Right lobe of liver (tissue), 6 donors: Measurements from ENCODE around the gene INTS1. TPM values are rescaled to one million over a fixed set of nuclear protein-coding genes. Genes with fewer than 3 reads are reported as not detected.

Experiments used
- ATAC-seq, 4 donors: fragments of 200-7000 bp; cut with Tn5 transposase; one replicate each; pipeline ENCODE4 v1.9.1; 2020; ENCODE audit warnings: mild to moderate bottlenecking in 4 of 4, moderate library complexity in 4 of 4
- DNase-seq, 3 donors: peaks; one replicate each; pipeline ENCODE4 v3.0.0-alpha.2; 2020
- H3K27ac ChIP-seq, 3 donors: fragments of 200-600 bp; one replicate each; pipeline ENCODE4 v1.8.0; 2022
- H3K27me3 ChIP-seq, 2 donors: fragments of 200-600 bp; one replicate each; pipeline ENCODE4 v1.8.0; 2022
- H3K36me3 ChIP-seq, 4 donors: fragments of 200-600 bp; sonication (generic) in 1 of 4; one replicate each; pipeline versions ENCODE4 v1.5.1 to v1.8.0; 2017 to 2022; ENCODE audit warnings: control low read depth in 1 of 4
- H3K4me1 ChIP-seq, 4 donors: fragments of 200-600 bp; sonication (generic) in 1 of 4; one replicate each; pipeline versions ENCODE4 v1.5.1 to v1.8.0; 2017 to 2022; ENCODE audit warnings: control low read depth in 1 of 4
- H3K4me3 ChIP-seq, 3 donors: fragments of 200-600 bp; one replicate each; pipeline ENCODE4 v1.8.0; 2022
- H3K9me3 ChIP-seq, 4 donors: fragments of 200-600 bp; sonication (generic) in 1 of 4; one replicate each; pipeline versions ENCODE4 v1.5.1 to v1.8.0; 2017 to 2022; ENCODE audit warnings: control low read depth in 1 of 4
- POLR2A ChIP-seq: fragments of 450-650 bp; IDR thresholded peaks from one replicate; pipeline ENCODE4 v1.6.1; 2017; ENCODE audit warnings: antibody characterized with exemption, mild to moderate bottlenecking
- WGBS: methylation state at CpG from one replicate; pipeline ENCODE4 v1.1.6; 2018; ENCODE audit warnings: low coverage, low lambda C conversion rate; ENCODE audit not compliant: insufficient coverage; ENCODE audit errors: missing lambda C conversion rate; 5-methylcytosine and 5-hydroxymethylcytosine counted together
- intact Hi-C, 2 donors: fragments of 100-400 bp; cut with DNase I; formaldehyde crosslinking; loops; one replicate each; pipeline versions ENCODE4 v1.11.2 to v1.14.1; 2022
- long read RNA-seq: library from polyadenylated mRNA; unstranded; transcript quantifications from one replicate; pipeline ENCODE4 v2.0.0, GENCODE V29; 2019
- total RNA-seq, 6 experiments: library from RNA; depleted of rRNA in 2 of 6; stranded (reverse); fragments of >200 nt in 2 of 6; fragmentation: NEBNext Ultra II Directional in 3 of 6; extraction: Animal tissue kit (Norgen Biotek cat#: 25700) in 3 of 6; gene quantifications; one replicate each; pipeline versions ENCODE4 v1.1.0 to v1.2.4, GENCODE V29; 2016 to 2023
- TF ChIP-seq, protein P1 (sequence below), 4 donors: fragments of 200-600 bp in 3 of 4; fragments of 450-650 bp in 1 of 4; IDR thresholded peaks; one replicate each; pipeline versions ENCODE4 v1.5.1 to v1.8.0; 2016 to 2022; ENCODE audit warnings: antibody characterized with exemption in 4 of 4, mild to moderate bottlenecking in 2 of 4
- donor health status: DM: no; HTN: yes; CAD: no.
- donor health status: DM: no; HTN: no; CAD: no.
- donor health status: DM: no; HTN: no; CAD: no.
- donor health status: DM: no; HTN: yes; CAD: no.
- donor health status: DM: no; HTN: yes; CAD: no.

INTS1 gene, protein sequence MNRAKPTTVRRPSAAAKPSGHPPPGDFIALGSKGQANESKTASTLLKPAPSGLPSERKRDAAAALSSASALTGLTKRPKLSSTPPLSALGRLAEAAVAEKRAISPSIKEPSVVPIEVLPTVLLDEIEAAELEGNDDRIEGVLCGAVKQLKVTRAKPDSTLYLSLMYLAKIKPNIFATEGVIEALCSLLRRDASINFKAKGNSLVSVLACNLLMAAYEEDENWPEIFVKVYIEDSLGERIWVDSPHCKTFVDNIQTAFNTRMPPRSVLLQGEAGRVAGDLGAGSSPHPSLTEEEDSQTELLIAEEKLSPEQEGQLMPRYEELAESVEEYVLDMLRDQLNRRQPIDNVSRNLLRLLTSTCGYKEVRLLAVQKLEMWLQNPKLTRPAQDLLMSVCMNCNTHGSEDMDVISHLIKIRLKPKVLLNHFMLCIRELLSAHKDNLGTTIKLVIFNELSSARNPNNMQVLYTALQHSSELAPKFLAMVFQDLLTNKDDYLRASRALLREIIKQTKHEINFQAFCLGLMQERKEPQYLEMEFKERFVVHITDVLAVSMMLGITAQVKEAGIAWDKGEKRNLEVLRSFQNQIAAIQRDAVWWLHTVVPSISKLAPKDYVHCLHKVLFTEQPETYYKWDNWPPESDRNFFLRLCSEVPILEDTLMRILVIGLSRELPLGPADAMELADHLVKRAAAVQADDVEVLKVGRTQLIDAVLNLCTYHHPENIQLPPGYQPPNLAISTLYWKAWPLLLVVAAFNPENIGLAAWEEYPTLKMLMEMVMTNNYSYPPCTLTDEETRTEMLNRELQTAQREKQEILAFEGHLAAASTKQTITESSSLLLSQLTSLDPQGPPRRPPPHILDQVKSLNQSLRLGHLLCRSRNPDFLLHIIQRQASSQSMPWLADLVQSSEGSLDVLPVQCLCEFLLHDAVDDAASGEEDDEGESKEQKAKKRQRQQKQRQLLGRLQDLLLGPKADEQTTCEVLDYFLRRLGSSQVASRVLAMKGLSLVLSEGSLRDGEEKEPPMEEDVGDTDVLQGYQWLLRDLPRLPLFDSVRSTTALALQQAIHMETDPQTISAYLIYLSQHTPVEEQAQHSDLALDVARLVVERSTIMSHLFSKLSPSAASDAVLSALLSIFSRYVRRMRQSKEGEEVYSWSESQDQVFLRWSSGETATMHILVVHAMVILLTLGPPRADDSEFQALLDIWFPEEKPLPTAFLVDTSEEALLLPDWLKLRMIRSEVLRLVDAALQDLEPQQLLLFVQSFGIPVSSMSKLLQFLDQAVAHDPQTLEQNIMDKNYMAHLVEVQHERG (N-terminal part only)
- total RNA-seq: 10 to 100 TPM; 30.1 to 49.6 (median 41.2) TPM
- long read RNA-seq, partial matches to known transcripts: 6 of 7 reads
- long read RNA-seq, other reads (novel, unspliced or antisense): 1 of 7 reads

DNA sequence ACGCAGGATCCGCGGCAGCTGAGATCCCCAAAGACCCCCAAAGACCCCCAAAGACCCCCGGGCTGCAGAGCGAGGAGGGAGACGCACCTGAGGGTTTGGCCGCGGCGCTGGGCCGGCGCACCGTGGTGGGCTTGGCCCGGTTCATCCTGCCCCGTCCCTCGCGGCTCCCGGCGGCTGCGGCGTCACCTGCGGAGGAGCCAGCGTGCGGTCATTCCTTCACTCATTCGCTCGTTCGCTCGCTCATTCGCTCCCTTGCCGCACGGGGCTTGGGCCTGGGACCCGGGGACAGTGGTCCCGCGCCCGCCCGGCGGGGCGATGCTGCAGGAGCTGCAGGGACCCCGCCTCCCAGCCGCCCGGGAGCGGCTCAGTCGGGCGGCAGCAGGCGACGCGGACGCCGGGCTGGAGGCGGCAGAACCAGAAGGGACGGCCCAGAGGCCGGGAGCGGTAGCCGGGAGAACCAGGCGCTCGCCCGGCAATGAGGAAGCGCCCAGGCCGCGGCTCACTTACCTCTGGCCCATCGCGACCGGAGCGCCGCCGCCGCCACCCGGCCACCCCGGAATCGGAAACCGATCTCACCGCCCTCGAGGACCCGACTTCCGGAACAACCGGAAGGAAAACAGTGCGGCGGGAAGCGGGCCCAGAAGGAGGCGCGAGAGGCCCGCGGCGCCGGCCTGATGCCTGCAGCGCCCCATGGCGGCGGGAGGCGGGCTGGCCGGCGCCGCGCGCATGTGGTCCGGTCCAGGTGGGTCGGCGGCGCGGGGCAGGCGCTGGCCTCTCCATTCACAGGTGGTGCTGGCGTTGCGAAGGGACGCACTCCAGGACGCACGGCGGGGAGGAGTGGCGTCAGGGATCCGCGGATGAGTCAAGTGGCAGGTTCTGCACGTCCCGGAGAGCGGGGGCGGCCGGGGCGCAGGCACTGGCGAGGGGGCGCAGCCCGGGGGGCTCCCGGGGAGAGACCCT is at the start of gene INTS1:
Gene INTS1, minus strand, starts transcription at position 574 of the 960 bp plus-strand sequence. Its CDS starts 429 bp downstream, at position 145.
- peaks cover 0 to 15% (median 3%) of the 10 kb centered on the region in 4 donors for H3K36me3 ChIP-seq
- no peaks in the 10 kb centered on the region for H3K9me3 ChIP-seq
- ATAC-seq: peak; percentile 93 to 97 (median 94)
- no peaks in the 10 kb centered on the region for H3K27me3 ChIP-seq
- peaks cover 0 to 8% (median 3%) of the 10 kb centered on the region in 4 donors for H3K4me1 ChIP-seq
- H3K27ac ChIP-seq: peak within 1 kb of the TSS in 2 of 3 donors; percentile 40 to 46
- DNase-seq: peak; percentile 93 to 95 (median 95)
- under 1% methylated on average over 42 of the region's 118 CpGs for WGBS
- TF ChIP-seq, protein P1, sequence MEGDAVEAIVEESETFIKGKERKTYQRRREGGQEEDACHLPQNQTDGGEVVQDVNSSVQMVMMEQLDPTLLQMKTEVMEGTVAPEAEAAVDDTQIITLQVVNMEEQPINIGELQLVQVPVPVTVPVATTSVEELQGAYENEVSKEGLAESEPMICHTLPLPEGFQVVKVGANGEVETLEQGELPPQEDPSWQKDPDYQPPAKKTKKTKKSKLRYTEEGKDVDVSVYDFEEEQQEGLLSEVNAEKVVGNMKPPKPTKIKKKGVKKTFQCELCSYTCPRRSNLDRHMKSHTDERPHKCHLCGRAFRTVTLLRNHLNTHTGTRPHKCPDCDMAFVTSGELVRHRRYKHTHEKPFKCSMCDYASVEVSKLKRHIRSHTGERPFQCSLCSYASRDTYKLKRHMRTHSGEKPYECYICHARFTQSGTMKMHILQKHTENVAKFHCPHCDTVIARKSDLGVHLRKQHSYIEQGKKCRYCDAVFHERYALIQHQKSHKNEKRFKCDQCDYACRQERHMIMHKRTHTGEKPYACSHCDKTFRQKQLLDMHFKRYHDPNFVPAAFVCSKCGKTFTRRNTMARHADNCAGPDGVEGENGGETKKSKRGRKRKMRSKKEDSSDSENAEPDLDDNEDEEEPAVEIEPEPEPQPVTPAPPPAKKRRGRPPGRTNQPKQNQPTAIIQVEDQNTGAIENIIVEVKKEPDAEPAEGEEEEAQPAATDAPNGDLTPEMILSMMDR (IDR thresholded peaks at IDR 0.05): peak; percentile 91 to 98 (median 94)
- TF ChIP-seq POLR2A: peak; percentile 69
- H3K4me3 ChIP-seq: peak within 1 kb of the TSS; percentile 98 to 100 (median 100)
- intact Hi-C loops: loop anchor here in 1 of 2 donors (5.0 kb wide), 1 partner anchor 48 kb away; no protein-coding TSS in a partner anchor

DNA sequence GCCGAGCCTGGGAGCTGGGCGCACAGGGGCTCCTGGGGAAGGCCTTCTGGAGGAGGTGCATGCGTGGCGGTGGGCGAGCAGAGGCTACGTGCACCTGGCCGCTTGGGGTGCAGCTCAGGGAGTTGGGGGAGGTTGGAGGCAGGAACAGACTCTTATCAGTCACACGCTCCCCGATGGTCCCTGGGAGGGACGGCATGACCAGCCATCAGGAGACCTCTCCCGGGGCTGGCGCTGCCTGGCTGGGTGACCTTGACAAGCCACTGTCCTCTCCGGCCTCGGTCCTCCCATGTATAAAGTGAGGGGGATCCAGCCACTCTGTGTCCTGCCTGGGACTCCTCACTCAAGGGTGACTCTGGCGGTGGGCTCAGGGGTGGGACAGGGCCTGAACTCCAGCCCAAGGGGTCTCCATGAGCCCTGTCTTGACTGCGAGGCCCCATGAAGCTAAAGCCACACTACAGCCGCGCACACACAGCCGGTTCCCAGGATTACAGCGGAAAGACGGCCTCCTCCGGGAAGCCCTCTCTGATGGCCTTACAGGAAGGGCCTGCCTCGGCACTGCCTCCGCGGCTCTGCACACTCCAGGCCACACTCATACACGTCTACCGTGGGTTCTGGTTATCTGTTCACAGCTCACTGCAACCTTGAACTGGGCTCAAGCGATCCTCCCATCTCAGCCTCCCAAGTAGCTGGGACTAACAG is 49.5 kb upstream of the INTS1 start:
- ATAC-seq (no peak), DNase-seq (peak in 1 of 3 donors; percentile 19)
- Histone ChIP-seq H3K4me3 (no peak overlapping the region), H3K36me3 (no peaks in the 10 kb centered on the region), H3K4me1 (peaks cover 0 to 9% (median 0%) of the 10 kb centered on the region in 4 donors), H3K27ac (no peak overlapping the region), H3K27me3 (no peaks in the 10 kb centered on the region), H3K9me3 (no peaks in the 10 kb centered on the region)
- WGBS: 100% methylated on average over 1 of the region's 28 CpGs
- TF ChIP-seq, protein P1 (IDR thresholded peaks at IDR 0.05): no peak
- no peak for TF ChIP-seq POLR2A
- intact Hi-C loops: loop anchor here in 1 of 2 donors (5.0 kb wide), 1 partner anchor 51 kb away; the partner anchor contains the start of gene INTS1

DNA sequence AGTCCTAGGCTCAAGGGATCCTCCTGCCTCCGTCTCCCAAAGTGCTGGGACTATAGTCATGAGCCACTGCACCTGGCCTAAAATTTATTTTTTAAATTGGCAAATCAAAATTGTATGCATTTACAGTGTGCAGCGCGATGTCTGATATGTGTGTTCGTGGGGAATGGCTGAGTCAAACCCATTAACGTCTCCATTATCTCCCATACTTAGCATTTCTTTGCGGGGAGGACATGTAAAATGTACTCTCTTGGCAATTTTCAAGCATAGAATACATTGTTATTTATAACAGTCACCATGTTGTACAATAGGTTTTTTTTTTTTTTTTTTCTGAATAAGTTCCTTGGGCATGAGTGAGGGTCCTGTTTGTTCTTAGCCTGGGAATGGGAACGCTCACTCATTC is 48.0 kb upstream of the INTS1 start:
- H3K27ac ChIP-seq: no peak overlapping the region
- H3K27me3 ChIP-seq: no peaks in the 10 kb centered on the region
- H3K9me3 ChIP-seq: no peaks in the 10 kb centered on the region
- intact Hi-C loops: loop anchor here in 1 of 2 donors (5.0 kb wide), 1 partner anchor 50 kb away; the partner anchor contains the start of gene INTS1
- H3K4me3 ChIP-seq: no peak overlapping the region
- peaks cover 0 to 5% (median 1%) of the 10 kb centered on the region in 4 donors for H3K36me3 ChIP-seq
- TF ChIP-seq POLR2A: no peak
- TF ChIP-seq, protein P1 (IDR thresholded peaks at IDR 0.05): no peak
- 84% methylated on average over 6 of the region's 7 CpGs for WGBS
- no peak for ATAC-seq
- peaks cover 0 to 9% (median 0%) of the 10 kb centered on the region in 4 donors for H3K4me1 ChIP-seq
- DNase-seq: no peak
